Measurements from ENCODE around the gene FGFRL1. TPM values are rescaled to one million over a fixed set of nuclear protein-coding genes. Genes with fewer than 3 reads are reported as not detected.
A peak's percentile ranks its signal among the peaks of the same experiment; 100 is the strongest.

The FGFRL1 gene
- total and polyA plus RNA-seq, 2 of the 13 experiments (the other 11 are each of a cell fraction or from before 2014, with no cell fraction given): 19.1 to 30.6 TPM

- no peak for TF ChIP-seq SSRP1 (CRISPR knock-in tag; IDR thresholded peaks at IDR 0.05)
- TF ChIP-seq FLYWCH1 (CRISPR knock-in tag; IDR thresholded peaks at IDR 0.05): no peak
- TF ChIP-seq ZNF790 (CRISPR knock-in tag; IDR thresholded peaks at IDR 0.05; ENCODE audit: borderline replicate concordance): no peak
- no peak for TF ChIP-seq U2AF2 (IDR thresholded peaks at IDR 0.05; ENCODE audit: low read depth, low read length)
- TF ChIP-seq ISX (CRISPR knock-in tag; conservative IDR thresholded peaks at IDR 0.05): no peak
- TF ChIP-seq ZBTB46 (CRISPR knock-in tag; IDR thresholded peaks at IDR 0.05; ENCODE audit: borderline replicate concordance): no peak
- no peak for TF ChIP-seq NR2F2 (IDR thresholded peaks at IDR 0.05; ENCODE audit: borderline replicate concordance, low read depth)
- no peak for TF ChIP-seq CREBL2 (CRISPR knock-in tag; IDR thresholded peaks at IDR 0.05; ENCODE audit: borderline replicate concordance)
- no peak for TF ChIP-seq DNMT1 (CRISPR knock-in tag; IDR thresholded peaks at IDR 0.05)
- TF ChIP-seq, protein P1, sequence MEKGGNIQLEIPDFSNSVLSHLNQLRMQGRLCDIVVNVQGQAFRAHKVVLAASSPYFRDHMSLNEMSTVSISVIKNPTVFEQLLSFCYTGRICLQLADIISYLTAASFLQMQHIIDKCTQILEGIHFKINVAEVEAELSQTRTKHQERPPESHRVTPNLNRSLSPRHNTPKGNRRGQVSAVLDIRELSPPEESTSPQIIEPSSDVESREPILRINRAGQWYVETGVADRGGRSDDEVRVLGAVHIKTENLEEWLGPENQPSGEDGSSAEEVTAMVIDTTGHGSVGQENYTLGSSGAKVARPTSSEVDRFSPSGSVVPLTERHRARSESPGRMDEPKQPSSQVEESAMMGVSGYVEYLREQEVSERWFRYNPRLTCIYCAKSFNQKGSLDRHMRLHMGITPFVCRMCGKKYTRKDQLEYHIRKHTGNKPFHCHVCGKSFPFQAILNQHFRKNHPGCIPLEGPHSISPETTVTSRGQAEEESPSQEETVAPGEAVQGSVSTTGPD (CRISPR knock-in tag; IDR thresholded peaks at IDR 0.05): no peak
- TF ChIP-seq, protein P2, sequence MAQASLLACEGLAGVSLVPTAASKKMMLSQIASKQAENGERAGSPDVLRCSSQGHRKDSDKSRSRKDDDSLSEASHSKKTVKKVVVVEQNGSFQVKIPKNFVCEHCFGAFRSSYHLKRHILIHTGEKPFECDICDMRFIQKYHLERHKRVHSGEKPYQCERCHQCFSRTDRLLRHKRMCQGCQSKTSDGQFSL (CRISPR knock-in tag; IDR thresholded peaks at IDR 0.05): no peak
- no peak for TF ChIP-seq ZNF414 (CRISPR knock-in tag; IDR thresholded peaks at IDR 0.05)
- TF ChIP-seq CEBPG (CRISPR knock-in tag; IDR thresholded peaks at IDR 0.05): no peak
- TF ChIP-seq ZNF264 (CRISPR knock-in tag; IDR thresholded peaks at IDR 0.05): no peak
- TF ChIP-seq KLF9 (CRISPR knock-in tag; IDR thresholded peaks at IDR 0.05; ENCODE audit: low read depth): no peak
- TF ChIP-seq TERF1 (CRISPR knock-in tag; IDR thresholded peaks at IDR 0.05): no peak
- TF ChIP-seq ZNF431 (CRISPR knock-in tag; IDR thresholded peaks at IDR 0.05; ENCODE audit: borderline replicate concordance, low read depth): no peak
- TF ChIP-seq ZNF121 (CRISPR knock-in tag; IDR thresholded peaks at IDR 0.05): no peak
- TF ChIP-seq TMF1 (CRISPR knock-in tag; IDR thresholded peaks at IDR 0.05; ENCODE audit: low read depth): no peak
- TF ChIP-seq WIZ (CRISPR knock-in tag; IDR thresholded peaks at IDR 0.05): no peak
- TF ChIP-seq RXRB (CRISPR knock-in tag; IDR thresholded peaks at IDR 0.05; ENCODE audit: borderline replicate concordance): 0 out of 2 replicates have a peak, but pooled peaks have one; percentile 21
- TF ChIP-seq BATF2 (CRISPR knock-in tag; IDR thresholded peaks at IDR 0.05): no peak
- TF ChIP-seq PITX1 (CRISPR knock-in tag; IDR thresholded peaks at IDR 0.05): 0 out of 2 replicates have a peak, but pooled peaks have one; percentile 35
- TF ChIP-seq KDM6A (CRISPR knock-in tag; IDR thresholded peaks at IDR 0.05; ENCODE audit: low read depth): no peak
- TF ChIP-seq SRY (CRISPR knock-in tag; IDR thresholded peaks at IDR 0.05): no peak
- peak; percentile 24 for TF ChIP-seq ZNF781 (CRISPR knock-in tag; IDR thresholded peaks at IDR 0.05; ENCODE audit: borderline replicate concordance, not compliant biosample characterization)
These were observed 26.1 kb upstream of the FGFRL1 start (continued) for GRCh38 chr4:985123-985830.

Data from HepG2 (cell line).